ENCODE results near the gene PI4KB. TPM values are rescaled to one million over a fixed set of nuclear protein-coding genes. Genes with fewer than 3 reads are reported as not detected.
"Not testable (repeated sequence)": the region's sequence is repeated elsewhere in the genome, so short reads cannot be mapped to it uniquely, and the experiment has no call there.

The PI4KB gene
- total RNA-seq, 4 donors from 2014 or later: 68.0 to 147 (median 83.7) TPM

- H3K27ac ChIP-seq: no peak overlapping the region
- peaks cover 0 to 5% (median 2%) of the 10 kb centered on the region in 4 donors for H3K9me3 ChIP-seq
- H3K27me3 ChIP-seq: no peaks in the 10 kb centered on the region
- no peak overlapping the region for H3K4me3 ChIP-seq
- DNase-seq: no peak
- TF ChIP-seq CTCF (IDR thresholded peaks at IDR 0.05) (no peak), POLR2A (IDR thresholded peaks at IDR 0.05) (no peak)
- peaks cover 0 to 54% (median 0%) of the 10 kb centered on the region in 3 donors for H3K36me3 ChIP-seq
- H3K4me1 ChIP-seq: peaks cover 0 to 17% (median 4%) of the 10 kb centered on the region in 4 donors
These were observed 37.8 kb upstream of the PI4KB start for GRCh38 chr1:151364996-151365395.

GRCh38 chr1:151362308-151363155 lies 35.3 kb upstream of the PI4KB start:
- Histone ChIP-seq H3K27ac (no peak overlapping the region), H3K27me3 (no peaks in the 10 kb centered on the region), H3K4me1 (no peaks in the 10 kb centered on the region), H3K4me3 (no peak overlapping the region), H3K9me3 (peaks cover 0 to 5% (median 2%) of the 10 kb centered on the region in 4 donors), H3K36me3 (peaks cover 0 to 44% (median 0%) of the 10 kb centered on the region in 3 donors)
- TF ChIP-seq POLR2A (IDR thresholded peaks at IDR 0.05) (no peak), CTCF (IDR thresholded peaks at IDR 0.05) (no peak)
- DNase-seq: no peak

GRCh38 chr1:151361883-151362282 lies 34.7 kb upstream of the PI4KB start:
- Histone ChIP-seq H3K27me3 (no peaks in the 10 kb centered on the region), H3K27ac (no peak overlapping the region), H3K4me3 (no peak overlapping the region), H3K36me3 (peaks cover 0 to 37% (median 0%) of the 10 kb centered on the region in 3 donors), H3K4me1 (no peaks in the 10 kb centered on the region), H3K9me3 (peaks cover 0 to 5% (median 2%) of the 10 kb centered on the region in 4 donors)
- no peak for TF ChIP-seq POLR2A (IDR thresholded peaks at IDR 0.05)
- no peak for TF ChIP-seq CTCF (IDR thresholded peaks at IDR 0.05)
- DNase-seq: no peak

GRCh38 chr1:151356696-151357095 lies 29.5 kb upstream of the PI4KB start:
- no peaks in the 10 kb centered on the region for H3K27me3 ChIP-seq

GRCh38 chr1:151352021-151352718 lies 25.0 kb upstream of the PI4KB start:
- Histone ChIP-seq H3K9me3 (no peaks in the 10 kb centered on the region), H3K4me3 (no peak overlapping the region), H3K4me1 (peaks cover 0 to 4% (median 0%) of the 10 kb centered on the region in 4 donors), H3K27ac (no peak overlapping the region), H3K36me3 (no peaks in the 10 kb centered on the region), H3K27me3 (no peaks in the 10 kb centered on the region)
- TF ChIP-seq CTCF (IDR thresholded peaks at IDR 0.05) (no peak), POLR2A (IDR thresholded peaks at IDR 0.05) (no peak)
- no peak for DNase-seq

More at GRCh38 chr1:151356696-151357095, 29.5 kb upstream of the PI4KB start:
- DNase-seq: no peak
- Histone ChIP-seq H3K4me1 (no peaks in the 10 kb centered on the region), H3K27ac (no peak overlapping the region), H3K4me3 (no peak overlapping the region), H3K9me3 (no peaks in the 10 kb centered on the region), H3K36me3 (no peaks in the 10 kb centered on the region)
- TF ChIP-seq POLR2A (IDR thresholded peaks at IDR 0.05) (no peak), CTCF (IDR thresholded peaks at IDR 0.05) (no peak)

- not testable (repeated sequence) for H3K36me3 ChIP-seq, H3K9me3 ChIP-seq, DNase-seq, H3K27me3 ChIP-seq, H3K4me3 ChIP-seq, H3K27ac ChIP-seq
- H3K4me1 ChIP-seq: peaks cover 0 to 11% (median 7%) of the 10 kb centered on the region in 4 donors
These were observed 23.1 kb upstream of the PI4KB start for GRCh38 chr1:151350323-151350722.
